NT2/D1 (cell line): ENCODE data around the gene CABLES1.
A peak's percentile ranks its signal among the peaks of the same experiment; 100 is the strongest.

Experiments
- DNase-seq: peaks from one replicate; pipeline ENCODE4 v3.0.0-alpha.2; 2011; ENCODE audit warnings: low read depth, low spot score
- H3K27me3 ChIP-seq: 2 replicates; pipeline ENCODE4 v1.6.0; 2011; ENCODE audit warnings: mild to moderate bottlenecking; ENCODE audit not compliant: insufficient read length, insufficient read depth
- H3K36me3 ChIP-seq: 2 replicates; pipeline ENCODE4 v1.6.1; 2011; ENCODE audit warnings: mild to moderate bottlenecking, low read length, mixed read lengths; ENCODE audit not compliant: insufficient read depth, insufficient read length
- H3K4me1 ChIP-seq: 2 replicates; pipeline ENCODE4 v1.5.1; 2011; ENCODE audit not compliant: insufficient read depth, insufficient read length
- H3K4me3 ChIP-seq: 2 replicates; pipeline ENCODE4 v1.5.1; 2011; ENCODE audit warnings: low read depth; ENCODE audit not compliant: insufficient read length
- H3K9ac ChIP-seq: 2 replicates; pipeline ENCODE4 v1.6.0; 2011; ENCODE audit warnings: low read depth; ENCODE audit not compliant: insufficient read length
- H3K9me3 ChIP-seq: 2 replicates; pipeline ENCODE4 v1.5.1; 2011; ENCODE audit warnings: mild to moderate bottlenecking, low read length; ENCODE audit not compliant: insufficient read depth
- SUZ12 ChIP-seq: IDR thresholded peaks from 2 replicates; pipeline ENCODE4 v1.6.1; 2011; ENCODE audit not compliant: insufficient read length, insufficient read depth; ENCODE audit errors: extremely low read depth
- YY1 ChIP-seq: IDR thresholded peaks from 2 replicates; pipeline ENCODE4 v1.6.1; 2011; ENCODE audit not compliant: insufficient read length, insufficient read depth
- ZNF274 ChIP-seq: IDR thresholded peaks from 2 replicates; pipeline ENCODE4 v1.6.1; 2011; ENCODE audit warnings: mild to moderate bottlenecking, low read depth, low read length

Gene CABLES1

GRCh38 chr18:23259701-23260681, 124.7 kb downstream of the CABLES1 start:
- H3K4me3 ChIP-seq = no peak overlapping the region
- DNase-seq = no peak
- peak overlapping the region; percentile 68 for H3K9ac ChIP-seq
- H3K27me3 ChIP-seq = no peaks in the 10 kb centered on the region
- H3K9me3 ChIP-seq = no peaks in the 10 kb centered on the region
- TF ChIP-seq ZNF274 = no peak
- TF ChIP-seq YY1 = no peak
- no peak for TF ChIP-seq SUZ12
- H3K36me3 ChIP-seq = peaks cover 35% of the 10 kb centered on the region
- peaks cover 8% of the 10 kb centered on the region for H3K4me1 ChIP-seq

GRCh38 chr18:23260926-23261590, 125.8 kb downstream of the CABLES1 start:
- no peaks in the 10 kb centered on the region for H3K9me3 ChIP-seq
- TF ChIP-seq SUZ12 (no peak), YY1 (no peak), ZNF274 (no peak)
- H3K9ac ChIP-seq = no peak overlapping the region
- DNase-seq = no peak
- no peak overlapping the region for H3K4me3 ChIP-seq
- no peaks in the 10 kb centered on the region for H3K27me3 ChIP-seq
- peaks cover 24% of the 10 kb centered on the region for H3K36me3 ChIP-seq
- peaks cover 8% of the 10 kb centered on the region for H3K4me1 ChIP-seq

DNA sequence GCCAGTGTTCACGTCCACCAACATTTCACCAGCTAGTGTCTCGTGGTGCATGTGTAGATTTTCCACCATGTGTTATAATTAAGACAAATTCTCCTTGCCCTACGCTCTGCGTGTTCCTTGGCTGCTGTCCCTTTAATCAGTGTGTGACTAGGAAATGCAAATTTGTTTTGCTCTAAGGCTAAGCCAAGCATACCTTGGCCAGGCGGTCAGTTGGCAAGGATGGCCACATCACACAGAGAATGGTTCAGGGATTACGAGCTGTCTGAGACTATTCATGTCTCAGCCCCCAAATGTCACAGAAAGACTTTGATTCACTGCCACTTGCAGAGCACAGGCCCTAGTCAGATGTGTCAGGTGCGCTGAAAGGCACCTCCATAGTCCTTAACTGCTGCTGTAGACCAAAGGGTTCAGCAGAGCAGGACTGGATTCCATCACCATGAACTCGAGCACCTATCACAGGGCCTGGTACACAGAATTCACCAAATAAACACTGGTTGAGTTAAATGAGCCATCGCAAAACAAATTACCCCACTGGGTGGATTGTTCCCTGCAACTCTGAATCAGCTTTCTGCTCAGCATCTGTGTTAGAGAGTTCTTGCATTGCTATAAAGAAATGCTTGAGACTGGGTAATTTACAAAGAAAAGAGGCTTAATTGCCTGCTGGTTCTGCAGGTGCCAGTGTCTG, 128.4 kb downstream of the CABLES1 start:
- no peak for DNase-seq
- no peak overlapping the region for H3K4me3 ChIP-seq
- peaks cover 12% of the 10 kb centered on the region for H3K4me1 ChIP-seq
- H3K27me3 ChIP-seq = no peaks in the 10 kb centered on the region
- no peak for TF ChIP-seq YY1
- TF ChIP-seq SUZ12 = no peak
- TF ChIP-seq ZNF274 = no peak
- H3K36me3 ChIP-seq = peaks cover 3% of the 10 kb centered on the region
- peaks cover 1% of the 10 kb centered on the region; the same call in 1 of the 2 replicates for H3K9me3 ChIP-seq
- no peak overlapping the region for H3K9ac ChIP-seq

DNA sequence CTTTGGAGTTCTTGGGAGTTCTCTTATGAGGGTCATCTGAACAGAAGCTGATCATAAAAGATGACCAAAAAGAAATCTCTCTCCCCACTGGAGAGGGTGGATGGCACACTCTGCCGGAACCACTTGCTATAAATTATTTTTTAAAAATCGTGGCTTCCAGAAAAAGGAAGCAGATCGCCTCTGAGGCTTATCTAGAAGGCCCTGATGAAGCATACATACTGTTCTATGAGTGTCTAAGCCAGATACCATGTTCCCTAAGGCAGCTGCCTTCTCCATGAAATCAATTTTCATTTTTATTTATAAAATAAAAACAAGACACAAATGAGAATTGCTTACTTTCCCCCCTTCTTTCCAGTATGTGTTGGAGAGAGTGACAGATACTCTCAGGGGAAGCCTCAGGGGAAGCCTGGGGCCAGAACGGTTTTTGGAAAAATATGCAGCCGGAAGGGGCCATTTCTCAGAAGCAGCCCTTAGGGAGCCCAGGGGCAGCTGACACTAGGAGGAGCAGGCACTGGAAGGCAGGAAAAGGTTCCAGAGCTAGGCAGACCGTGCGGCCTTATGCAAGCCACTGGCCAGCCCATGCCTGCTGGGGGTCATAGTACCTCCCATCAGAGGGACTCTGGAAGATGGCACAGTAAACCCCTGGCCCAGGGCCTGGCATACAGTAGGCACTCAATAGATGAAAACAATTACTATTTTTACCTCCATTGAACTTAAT, 130.6 kb downstream of the CABLES1 start:
- Histone ChIP-seq H3K27me3 (no peaks in the 10 kb centered on the region), H3K9me3 (peaks cover 20% of the 10 kb centered on the region; the same call in 1 of the 2 replicates), H3K36me3 (no peaks in the 10 kb centered on the region), H3K4me3 (no peak overlapping the region), H3K4me1 (peaks cover 7% of the 10 kb centered on the region), H3K9ac (no peak overlapping the region)
- TF ChIP-seq ZNF274 (no peak), SUZ12 (no peak), YY1 (no peak)
- DNase-seq = no peak

DNA sequence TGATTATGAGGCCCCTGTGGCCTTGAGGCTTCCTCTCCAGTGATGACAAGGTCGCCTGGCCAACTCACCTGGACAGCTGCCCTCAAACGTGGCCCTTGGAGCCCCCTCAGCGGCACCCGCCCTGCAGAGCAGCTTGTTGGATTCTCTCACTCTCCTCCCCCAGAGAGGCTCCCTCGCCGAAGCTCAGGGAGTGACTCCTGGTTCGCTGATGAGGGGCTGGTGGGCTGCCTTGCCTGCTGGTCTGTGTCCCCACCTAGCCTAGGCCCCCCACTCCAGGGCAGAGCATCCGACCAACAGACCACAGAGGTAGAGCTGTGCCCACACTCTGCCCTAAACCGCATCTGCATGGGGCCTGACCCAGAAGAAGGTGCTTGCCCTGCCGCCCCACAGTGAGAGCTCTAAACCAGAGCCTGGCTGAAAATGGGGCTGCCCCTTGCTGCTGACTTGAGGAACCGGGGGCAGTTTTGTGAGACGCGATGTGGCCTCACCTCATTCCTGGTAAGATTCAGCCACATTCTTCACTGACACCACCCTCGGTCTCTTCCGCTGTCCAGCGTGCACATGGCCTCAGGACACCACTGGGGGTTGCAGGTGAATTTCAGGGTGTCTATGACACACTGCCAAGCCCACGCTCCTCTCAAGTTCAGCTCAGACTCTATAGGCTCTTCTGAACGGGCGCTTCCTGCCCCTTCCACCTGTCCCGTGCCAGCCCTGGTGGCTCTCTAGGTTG, 131.6 kb downstream of the CABLES1 start:
- TF ChIP-seq ZNF274 = no peak
- TF ChIP-seq YY1 = no peak
- no peak for TF ChIP-seq SUZ12
- Histone ChIP-seq H3K27me3 (no peaks in the 10 kb centered on the region), H3K4me3 (no peak overlapping the region), H3K9me3 (peaks cover 29% of the 10 kb centered on the region; the same call in 1 of the 2 replicates), H3K36me3 (no peaks in the 10 kb centered on the region), H3K9ac (no peak overlapping the region), H3K4me1 (peaks cover 7% of the 10 kb centered on the region)
- DNase-seq = no peak

DNA sequence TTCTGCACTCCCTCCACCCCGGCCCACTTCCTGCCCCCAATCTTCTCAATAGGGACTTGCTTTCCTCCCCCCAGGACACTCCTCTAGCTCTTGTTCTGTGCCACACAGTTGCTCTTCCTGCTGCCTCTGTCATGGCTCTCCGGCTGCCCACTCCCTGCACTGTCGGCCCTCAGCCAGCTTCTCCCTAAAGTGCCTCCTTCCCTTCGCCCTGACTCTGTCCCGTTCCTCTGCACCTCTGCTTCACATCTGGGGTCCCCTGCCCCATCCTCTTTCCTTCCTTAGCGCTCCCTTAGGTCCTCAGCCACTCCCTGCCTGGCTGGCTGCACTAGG, 132.1 kb downstream of the CABLES1 start:
- Histone ChIP-seq H3K27me3 (no peaks in the 10 kb centered on the region), H3K9me3 (peaks cover 29% of the 10 kb centered on the region; the same call in 1 of the 2 replicates), H3K4me3 (no peak overlapping the region), H3K4me1 (peaks cover 7% of the 10 kb centered on the region), H3K36me3 (no peaks in the 10 kb centered on the region), H3K9ac (no peak overlapping the region)
- DNase-seq = no peak
- TF ChIP-seq ZNF274 = no peak
- TF ChIP-seq SUZ12 = no peak
- TF ChIP-seq YY1 = no peak
